NOMO-1 (cell line): ENCODE measurements around the gene SMOC2.

Source experiments
- DNase-seq, 2 experiments: peaks; one replicate each; lab custom pipeline; 2025; ENCODE audit not compliant: unreplicated experiment in 2 of 2; lab: John Stamatoyannopoulos, UW

SMOC2 gene

GRCh38 chr6:168441434-168442391 lies 729 bp downstream of the SMOC2 start:
- no peak for DNase-seq

- DNase-seq: no peak
Observed at GRCh38 chr6:168442646-168443045, 1.7 kb downstream of the SMOC2 start.

GRCh38 chr6:168447282-168447681 lies 6.3 kb downstream of the SMOC2 start:
- peak in 1 of 2 experiments; percentile 48 for DNase-seq

GRCh38 chr6:168447700-168448099 lies 6.7 kb downstream of the SMOC2 start:
- DNase-seq: no peak

- no peak for DNase-seq
Observed at GRCh38 chr6:168448243-168448855, 7.4 kb downstream of the SMOC2 start.

- no peak for DNase-seq
Observed at GRCh38 chr6:168450917-168451316, 9.9 kb downstream of the SMOC2 start.

- DNase-seq: no peak
Observed at GRCh38 chr6:168451805-168452517, 11.0 kb downstream of the SMOC2 start.

GRCh38 chr6:168452685-168453377 lies 11.8 kb downstream of the SMOC2 start:
- DNase-seq: no peak

GRCh38 chr6:168455847-168456530 lies 15.0 kb downstream of the SMOC2 start:
- no peak for DNase-seq

GRCh38 chr6:168456907-168457652 lies 16.1 kb downstream of the SMOC2 start:
- no peak for DNase-seq

- no peak for DNase-seq
Observed at GRCh38 chr6:168457653-168457934, 16.6 kb downstream of the SMOC2 start.

GRCh38 chr6:168458101-168458500 lies 17.1 kb downstream of the SMOC2 start:
- no peak for DNase-seq

- DNase-seq: no peak
Observed at GRCh38 chr6:168459572-168459971, 18.6 kb downstream of the SMOC2 start.

GRCh38 chr6:168462289-168462853 lies 21.4 kb downstream of the SMOC2 start:
- no peak for DNase-seq

- DNase-seq: no peak
Observed at GRCh38 chr6:168464546-168464945, 23.6 kb downstream of the SMOC2 start.

- no peak for DNase-seq
Observed at GRCh38 chr6:168468045-168468444, 27.1 kb downstream of the SMOC2 start.

GRCh38 chr6:168469521-168469920 lies 28.5 kb downstream of the SMOC2 start:
- DNase-seq: no peak

GRCh38 chr6:168469926-168470325 lies 28.9 kb downstream of the SMOC2 start:
- no peak for DNase-seq

- no peak for DNase-seq
Observed at GRCh38 chr6:168472363-168472762, 31.4 kb downstream of the SMOC2 start.
